ENCODE measurements around the gene HOXA11.

The HOXA11 gene

DNA sequence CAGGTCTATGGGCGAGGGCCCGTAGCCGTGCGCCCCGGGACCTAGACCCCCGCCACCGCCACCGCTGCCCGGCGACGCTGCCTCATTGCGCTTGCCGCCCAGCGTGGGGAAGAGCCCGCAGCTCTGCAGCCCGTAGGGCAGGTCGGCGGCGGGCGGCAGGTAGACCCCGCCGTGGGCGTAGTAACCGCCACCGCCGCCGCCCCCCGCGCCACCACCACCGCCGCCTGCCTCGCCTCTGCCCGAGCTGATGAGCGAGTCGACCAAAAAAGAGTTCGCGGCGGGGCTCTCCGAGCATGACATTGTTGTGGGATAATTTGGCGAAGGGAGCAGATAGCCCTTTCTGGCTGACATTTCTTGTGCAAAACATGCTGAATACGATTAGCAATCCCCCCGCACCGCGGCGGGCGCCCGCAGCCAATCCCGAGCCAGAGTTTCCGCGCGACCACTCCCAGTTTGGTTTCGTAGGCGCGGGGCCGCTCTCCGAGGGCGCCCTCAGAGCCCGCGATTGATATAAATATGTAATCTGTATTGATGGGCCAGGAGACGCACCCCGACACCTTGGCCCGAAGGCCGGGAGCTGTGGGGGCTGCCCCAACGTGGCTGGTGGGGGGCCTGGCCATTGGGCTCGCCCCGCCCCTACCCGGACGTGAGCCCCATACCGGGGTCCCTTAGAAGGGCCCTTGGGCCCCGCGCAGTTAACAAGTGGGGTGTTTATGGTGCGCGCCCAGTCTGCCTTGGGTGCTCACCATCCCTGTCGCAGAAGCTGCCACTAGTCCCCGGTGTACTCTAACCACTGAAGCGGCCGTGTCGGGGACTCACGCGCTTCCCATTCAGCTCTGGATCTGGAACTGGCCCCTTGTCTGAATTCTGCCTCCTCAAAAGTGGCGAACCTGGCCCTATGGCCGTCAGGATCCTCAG is 10.8 kb downstream of the HOXA11 start, which contains the start of gene HOXA10:
Gene HOXA10, minus strand, starts transcription at position 365 of the 918 bp plus-strand sequence. Its CDS starts 14 bp downstream, at position 351.
- peaks cover 96% of the 10 kb centered on the region for H3K27me3 ChIP-seq (ENCODE audit: control insufficient read depth, insufficient read depth, low read length)
- peak within 1 kb of the TSS; percentile 18 for H3K4me3 ChIP-seq (ENCODE audit: low read depth, low read length)

DNA sequence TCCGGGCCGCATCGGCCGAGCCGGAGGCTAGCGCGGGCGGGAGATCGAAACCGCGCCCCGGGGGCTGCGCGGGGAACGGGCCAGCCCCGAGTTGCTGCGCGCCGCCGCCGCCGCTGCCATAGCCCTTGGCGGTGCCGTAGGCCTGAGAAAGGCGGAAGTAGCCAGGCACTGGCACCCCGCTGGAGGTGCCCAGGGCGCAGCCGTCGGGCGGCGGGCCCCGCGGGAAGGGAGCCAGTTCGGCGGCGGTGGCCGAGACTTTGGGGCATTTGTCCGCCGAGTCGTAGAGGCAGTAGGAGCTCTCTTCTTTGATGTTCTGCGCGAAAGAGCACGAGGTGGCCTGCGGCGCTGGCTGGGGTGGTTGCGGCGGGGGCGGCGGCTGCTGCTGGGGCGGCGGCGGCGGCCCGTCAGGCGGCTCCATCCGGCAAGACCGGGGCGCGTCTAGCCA is 11.5 kb downstream of the HOXA11 start:
- Histone ChIP-seq H3K9me3 (ENCODE audit: control insufficient read depth, insufficient read depth, low read length) (no peaks in the 10 kb centered on the region), H3K36me3 (ENCODE audit: control insufficient read depth, insufficient read depth, low read length) (no peaks in the 10 kb centered on the region), H3K4me1 (ENCODE audit: control insufficient read depth, insufficient read depth, low read length) (no peaks in the 10 kb centered on the region), H3K4me3 (ENCODE audit: low read depth, low read length) (peak overlapping the region; percentile 18), H3K9ac (ENCODE audit: low read depth, low read length) (no peak overlapping the region), H3K27me3 (ENCODE audit: control insufficient read depth, insufficient read depth, low read length) (peaks cover 96% of the 10 kb centered on the region)

More for the DNA sequence above, 10.8 kb downstream of the HOXA11 start, which contains the start of gene HOXA10:
- no peak within 1 kb of the TSS for H3K9ac ChIP-seq (ENCODE audit: low read depth, low read length)
- no peaks in the 10 kb centered on the region for H3K36me3 ChIP-seq (ENCODE audit: control insufficient read depth, insufficient read depth, low read length)
- no peaks in the 10 kb centered on the region for H3K9me3 ChIP-seq (ENCODE audit: control insufficient read depth, insufficient read depth, low read length)
- H3K4me1 ChIP-seq (ENCODE audit: control insufficient read depth, insufficient read depth, low read length), result no peaks in the 10 kb centered on the region

DNA sequence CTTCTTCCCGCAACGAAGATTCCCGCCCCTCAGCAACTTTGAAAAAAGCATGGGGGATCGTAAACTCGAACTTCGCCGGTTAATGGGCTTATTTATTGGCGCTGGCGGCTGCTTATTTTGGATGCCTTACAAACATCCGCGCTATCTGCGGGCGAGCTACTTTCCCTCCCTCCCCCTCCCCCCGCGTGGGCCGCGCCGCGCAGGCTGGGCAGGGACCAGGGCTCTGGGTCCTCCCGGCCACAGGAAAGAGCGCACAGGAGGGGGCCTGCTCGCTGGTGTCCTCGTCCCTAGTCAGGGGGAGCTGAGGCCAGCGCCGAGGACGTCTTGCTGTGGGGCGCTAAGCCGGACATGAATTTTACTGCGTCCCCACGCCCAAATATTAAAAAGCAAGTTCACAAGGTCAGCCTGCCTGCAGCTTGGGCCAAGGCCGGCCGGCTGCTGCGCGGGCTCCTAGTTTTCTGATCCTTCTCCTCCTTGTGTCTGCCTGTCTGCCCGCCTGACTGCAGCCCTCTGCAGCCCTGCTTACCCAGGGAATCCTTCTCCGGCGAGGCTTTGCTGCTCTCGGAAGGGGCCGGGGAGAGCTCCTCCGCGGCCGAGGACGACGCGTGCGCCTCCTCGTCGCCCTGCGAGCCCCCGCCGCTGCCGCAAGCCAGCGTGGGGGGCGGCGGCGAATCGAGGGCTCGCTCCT is 12.1 kb downstream of the HOXA11 start:
- Histone ChIP-seq H3K36me3 (ENCODE audit: control insufficient read depth, insufficient read depth, low read length) (no peaks in the 10 kb centered on the region), H3K9me3 (ENCODE audit: control insufficient read depth, insufficient read depth, low read length) (no peaks in the 10 kb centered on the region), H3K9ac (ENCODE audit: low read depth, low read length) (no peak overlapping the region), H3K4me1 (ENCODE audit: control insufficient read depth, insufficient read depth, low read length) (no peaks in the 10 kb centered on the region), H3K27me3 (ENCODE audit: control insufficient read depth, insufficient read depth, low read length) (peaks cover 96% of the 10 kb centered on the region), H3K4me3 (ENCODE audit: low read depth, low read length) (peak overlapping the region; percentile 18)

DNA sequence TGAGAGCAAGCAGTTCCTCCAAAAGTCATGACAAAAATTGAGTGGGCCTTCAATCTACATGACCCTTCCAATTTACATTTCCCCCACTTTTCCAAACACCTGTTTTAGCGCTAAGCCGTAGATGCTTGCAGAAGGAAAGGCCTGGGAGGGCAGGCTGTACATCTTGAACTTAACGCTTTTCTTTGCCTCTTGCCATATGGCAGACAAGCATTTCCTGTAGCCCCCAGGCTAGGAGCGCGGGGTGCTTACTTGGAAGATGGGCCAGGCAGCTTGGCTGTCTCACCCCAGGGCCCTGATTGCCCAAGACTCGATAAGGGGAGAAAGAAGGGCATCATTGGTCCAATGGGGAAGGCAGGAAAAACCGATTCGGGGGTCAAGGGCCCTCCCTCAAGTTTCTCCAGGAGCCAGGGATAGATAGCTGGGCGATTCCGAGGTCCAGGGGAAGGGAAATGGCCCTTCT is 12.7 kb downstream of the HOXA11 start:
- H3K27me3 ChIP-seq (ENCODE audit: control insufficient read depth, insufficient read depth, low read length), result peaks cover 96% of the 10 kb centered on the region
- H3K9ac ChIP-seq (ENCODE audit: low read depth, low read length), result no peak overlapping the region
- H3K9me3 ChIP-seq (ENCODE audit: control insufficient read depth, insufficient read depth, low read length), result no peaks in the 10 kb centered on the region
- no peak overlapping the region for H3K4me3 ChIP-seq (ENCODE audit: low read depth, low read length)
- H3K36me3 ChIP-seq (ENCODE audit: control insufficient read depth, insufficient read depth, low read length), result no peaks in the 10 kb centered on the region
- H3K4me1 ChIP-seq (ENCODE audit: control insufficient read depth, insufficient read depth, low read length), result no peaks in the 10 kb centered on the region

DNA sequence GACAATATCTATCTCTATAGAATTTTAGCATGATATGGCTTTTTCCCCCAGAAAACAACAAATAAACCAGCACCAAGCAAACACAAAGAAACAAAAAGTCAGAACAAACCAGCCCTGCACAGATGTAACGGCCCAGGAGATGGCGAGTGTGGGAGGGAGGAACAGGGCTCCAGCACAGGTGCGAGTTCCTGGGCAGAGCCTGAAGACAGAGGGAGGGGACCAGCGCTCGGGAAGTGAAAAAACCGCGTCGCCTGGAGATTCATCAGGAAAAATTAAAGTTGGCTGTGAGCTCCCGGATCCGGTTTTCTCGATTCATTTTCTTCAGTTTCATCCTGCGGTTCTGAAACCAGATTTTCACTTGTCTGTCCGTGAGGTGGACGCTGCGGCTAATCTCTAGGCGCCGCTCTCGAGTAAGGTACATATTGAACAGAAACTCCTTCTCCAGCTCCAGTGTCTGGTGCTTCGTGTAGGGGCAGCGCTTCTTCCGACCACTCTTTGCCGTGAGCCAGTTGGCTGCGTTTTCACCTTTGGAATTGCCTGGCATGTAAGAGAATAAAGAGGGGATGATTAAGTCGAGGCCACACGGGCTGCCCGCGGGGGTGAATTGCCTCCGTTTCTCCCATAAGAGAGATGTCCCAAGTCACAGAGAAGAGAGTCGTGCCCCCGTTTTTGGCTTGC is 13.3 kb downstream of the HOXA11 start:
- H3K9me3 ChIP-seq (ENCODE audit: control insufficient read depth, insufficient read depth, low read length), result no peaks in the 10 kb centered on the region
- peaks cover 96% of the 10 kb centered on the region for H3K27me3 ChIP-seq (ENCODE audit: control insufficient read depth, insufficient read depth, low read length)
- no peaks in the 10 kb centered on the region for H3K36me3 ChIP-seq (ENCODE audit: control insufficient read depth, insufficient read depth, low read length)
- no peak overlapping the region for H3K9ac ChIP-seq (ENCODE audit: low read depth, low read length)
- H3K4me3 ChIP-seq (ENCODE audit: low read depth, low read length), result peak overlapping the region; percentile 23
- H3K4me1 ChIP-seq (ENCODE audit: control insufficient read depth, insufficient read depth, low read length), result no peaks in the 10 kb centered on the region

DNA sequence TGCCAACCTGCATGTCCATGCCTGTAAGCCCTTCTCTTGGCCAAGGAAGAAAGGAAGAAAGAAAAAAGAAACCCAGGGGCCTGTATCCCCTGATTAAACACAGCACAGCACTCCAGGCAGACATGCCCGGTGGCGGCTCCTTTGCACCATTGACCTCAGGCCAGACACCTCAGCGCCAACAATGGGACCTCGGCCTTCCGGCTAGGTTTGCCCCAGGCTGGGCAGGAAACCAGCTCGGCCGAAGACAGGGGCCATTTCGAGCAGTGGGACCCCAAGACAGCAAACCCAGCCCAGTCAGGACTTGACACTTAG is 13.8 kb downstream of the HOXA11 start:
- no peaks in the 10 kb centered on the region for H3K9me3 ChIP-seq (ENCODE audit: control insufficient read depth, insufficient read depth, low read length)
- H3K36me3 ChIP-seq (ENCODE audit: control insufficient read depth, insufficient read depth, low read length), result no peaks in the 10 kb centered on the region
- no peaks in the 10 kb centered on the region for H3K4me1 ChIP-seq (ENCODE audit: control insufficient read depth, insufficient read depth, low read length)
- no peak overlapping the region for H3K4me3 ChIP-seq (ENCODE audit: low read depth, low read length)
- peaks cover 96% of the 10 kb centered on the region for H3K27me3 ChIP-seq (ENCODE audit: control insufficient read depth, insufficient read depth, low read length)
- no peak overlapping the region for H3K9ac ChIP-seq (ENCODE audit: low read depth, low read length)

DNA sequence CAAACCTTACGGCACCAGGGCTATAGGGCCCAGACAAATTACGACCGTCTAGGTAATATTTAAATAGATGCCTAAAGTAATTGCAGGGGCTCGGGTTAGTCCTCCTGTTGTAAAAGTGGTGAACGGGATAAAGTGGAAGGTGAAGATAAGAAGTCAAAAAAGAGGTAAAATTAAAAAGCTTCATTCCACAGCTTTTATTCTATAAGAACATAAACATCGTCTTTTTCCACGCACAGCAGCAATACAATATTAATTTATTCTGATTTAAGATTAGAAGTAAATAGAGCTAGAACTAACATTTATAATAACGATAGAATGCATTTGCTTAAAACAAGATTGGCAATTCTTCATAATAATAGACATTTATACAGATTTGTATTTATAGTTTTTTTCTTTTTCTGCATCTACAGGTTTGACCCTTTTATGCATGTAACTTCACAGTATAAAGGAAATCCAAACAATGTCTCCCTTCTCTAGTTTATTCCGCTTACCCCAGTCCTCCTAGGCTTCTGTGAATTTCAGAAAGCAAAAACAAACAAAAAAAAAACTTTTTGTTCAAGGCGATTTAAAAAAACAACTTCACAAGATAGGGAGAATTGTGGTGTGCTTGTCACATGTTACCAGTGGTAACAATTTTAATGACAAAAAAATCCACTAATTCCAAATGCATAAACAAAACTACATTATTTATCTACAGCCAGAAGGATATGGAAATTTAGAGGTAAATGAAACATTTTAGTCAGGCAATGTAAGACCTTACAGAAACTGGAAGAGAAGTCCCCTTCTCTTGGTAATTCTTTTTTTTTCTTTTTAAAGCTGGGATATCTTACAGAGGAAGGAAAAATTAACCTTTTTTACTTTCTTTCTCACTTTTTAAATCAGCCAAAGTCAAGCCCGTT is 14.4 kb downstream of the HOXA11 start:
- H3K27me3 ChIP-seq (ENCODE audit: control insufficient read depth, insufficient read depth, low read length), result peaks cover 96% of the 10 kb centered on the region

DNA sequence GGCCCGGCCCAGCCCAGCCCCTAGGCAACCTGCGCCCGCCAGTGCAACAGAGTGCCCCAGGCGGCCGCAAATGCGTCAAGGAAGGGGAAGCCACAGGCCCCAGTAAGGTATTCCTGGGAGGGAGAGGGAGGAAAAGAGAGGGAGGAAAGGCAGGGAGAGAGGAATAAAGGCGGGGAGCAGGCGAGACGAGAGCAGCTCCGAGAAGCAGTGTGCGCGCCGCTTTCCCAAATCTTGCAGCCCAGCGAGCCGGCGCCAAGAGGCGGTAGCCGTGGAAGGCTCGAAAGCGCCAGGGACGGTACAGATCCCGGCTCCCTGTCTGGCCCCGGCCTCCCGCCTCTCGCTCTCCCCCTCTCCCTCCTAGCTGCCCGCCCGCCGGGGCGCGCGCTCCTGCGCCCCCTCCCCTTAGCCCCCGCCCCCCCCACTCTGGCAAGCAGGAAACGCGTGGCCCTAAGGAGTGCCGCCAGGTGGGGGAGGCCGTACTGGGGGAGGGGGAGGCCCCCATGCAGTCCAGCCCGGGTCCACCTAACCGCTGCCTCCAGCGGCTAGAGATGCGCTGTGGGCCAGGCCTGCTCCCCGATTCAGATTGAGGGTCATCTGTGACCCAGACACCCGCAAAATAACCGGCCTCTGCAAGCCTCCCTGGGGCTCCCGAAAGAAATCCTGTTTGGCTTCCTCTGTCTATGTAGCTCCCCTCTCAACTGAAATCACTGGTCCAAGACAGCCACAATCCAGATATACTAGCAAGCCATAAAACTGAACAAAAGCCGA is 15.2 kb downstream of the HOXA11 start:
- no peak overlapping the region for H3K9ac ChIP-seq (ENCODE audit: low read depth, low read length)
- H3K4me1 ChIP-seq (ENCODE audit: control insufficient read depth, insufficient read depth, low read length), result no peaks in the 10 kb centered on the region
- peak overlapping the region; percentile 32 for H3K4me3 ChIP-seq (ENCODE audit: low read depth, low read length)
- H3K27me3 ChIP-seq (ENCODE audit: control insufficient read depth, insufficient read depth, low read length), result peaks cover 96% of the 10 kb centered on the region
- no peaks in the 10 kb centered on the region for H3K36me3 ChIP-seq (ENCODE audit: control insufficient read depth, insufficient read depth, low read length)
- no peaks in the 10 kb centered on the region for H3K9me3 ChIP-seq (ENCODE audit: control insufficient read depth, insufficient read depth, low read length)

More for the DNA sequence above, 14.4 kb downstream of the HOXA11 start:
- H3K9ac ChIP-seq (ENCODE audit: low read depth, low read length), result no peak overlapping the region
- H3K9me3 ChIP-seq (ENCODE audit: control insufficient read depth, insufficient read depth, low read length), result no peaks in the 10 kb centered on the region
- H3K4me1 ChIP-seq (ENCODE audit: control insufficient read depth, insufficient read depth, low read length), result no peaks in the 10 kb centered on the region
- no peak overlapping the region for H3K4me3 ChIP-seq (ENCODE audit: low read depth, low read length)
- H3K36me3 ChIP-seq (ENCODE audit: control insufficient read depth, insufficient read depth, low read length), result no peaks in the 10 kb centered on the region

DNA sequence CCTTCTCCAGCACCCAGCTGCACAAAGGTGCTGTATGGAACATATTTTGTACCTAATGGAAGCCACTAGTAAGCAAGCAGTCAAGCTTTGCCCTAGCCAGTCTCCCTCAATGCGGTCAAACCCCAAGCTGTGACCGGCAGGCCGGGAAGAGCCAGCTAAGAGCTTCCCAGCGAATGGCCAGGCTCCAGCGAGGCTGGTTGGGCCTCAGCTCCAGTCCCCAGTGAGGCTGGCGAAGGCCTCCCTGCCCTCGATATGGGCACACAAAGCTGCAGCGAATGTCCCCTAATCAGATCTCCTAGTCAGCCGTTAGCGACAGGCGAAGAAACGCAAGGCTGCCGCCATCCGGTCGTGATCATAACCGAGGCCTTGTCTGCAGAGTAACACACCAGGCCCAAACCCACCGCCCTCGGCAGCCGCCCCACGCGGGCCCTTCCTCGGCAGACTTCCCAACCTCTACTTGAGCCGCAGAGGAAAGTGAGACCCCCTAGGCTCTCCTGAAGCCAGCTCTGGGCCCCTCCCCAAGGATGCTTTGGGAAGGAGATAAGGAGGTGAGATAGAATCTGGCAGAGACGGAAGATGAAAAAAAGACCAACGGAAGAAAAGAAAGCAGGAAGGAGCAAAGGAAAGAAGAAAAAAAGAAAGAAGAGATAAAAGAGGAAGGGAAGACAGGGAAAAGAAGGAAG is 16.6 kb downstream of the HOXA11 start:
- no peaks in the 10 kb centered on the region for H3K36me3 ChIP-seq (ENCODE audit: control insufficient read depth, insufficient read depth, low read length)
- H3K4me1 ChIP-seq (ENCODE audit: control insufficient read depth, insufficient read depth, low read length), result no peaks in the 10 kb centered on the region

DNA sequence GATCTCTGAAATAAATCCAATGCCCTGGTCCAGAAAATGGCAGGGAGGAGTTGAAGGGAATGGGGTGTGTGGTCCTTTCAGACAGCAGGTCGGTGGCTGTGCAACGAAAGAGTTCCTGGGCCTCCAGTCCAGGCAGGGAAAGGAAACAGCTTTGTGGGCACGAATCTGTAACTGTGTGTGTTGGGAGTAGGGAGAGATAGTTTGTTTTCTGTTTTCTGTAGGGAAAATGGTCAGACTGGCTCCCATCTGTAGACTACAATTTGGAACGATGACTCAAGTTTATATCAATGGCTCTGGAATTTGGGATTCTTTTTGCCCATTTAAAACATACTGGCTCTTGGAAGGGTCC is 17.1 kb downstream of the HOXA11 start:
- Histone ChIP-seq H3K27me3 (ENCODE audit: control insufficient read depth, insufficient read depth, low read length) (peaks cover 98% of the 10 kb centered on the region), H3K36me3 (ENCODE audit: control insufficient read depth, insufficient read depth, low read length) (no peaks in the 10 kb centered on the region), H3K9ac (ENCODE audit: low read depth, low read length) (no peak overlapping the region), H3K4me1 (ENCODE audit: control insufficient read depth, insufficient read depth, low read length) (no peaks in the 10 kb centered on the region), H3K9me3 (ENCODE audit: control insufficient read depth, insufficient read depth, low read length) (no peaks in the 10 kb centered on the region), H3K4me3 (ENCODE audit: low read depth, low read length) (no peak overlapping the region)

More for the DNA sequence above, 16.6 kb downstream of the HOXA11 start:
- H3K4me3 ChIP-seq (ENCODE audit: low read depth, low read length), result peak overlapping the region; percentile 33
- H3K9ac ChIP-seq (ENCODE audit: low read depth, low read length), result no peak overlapping the region
- peaks cover 98% of the 10 kb centered on the region for H3K27me3 ChIP-seq (ENCODE audit: control insufficient read depth, insufficient read depth, low read length)
- no peaks in the 10 kb centered on the region for H3K9me3 ChIP-seq (ENCODE audit: control insufficient read depth, insufficient read depth, low read length)

All from iPS-15b (cell line).